IPS-11a (cell line): Measurements from ENCODE around the gene THOC6.

Source experiments
- H3K4me3 ChIP-seq: one replicate; pipeline ENCODE4 v1.5.1; 2013; ENCODE audit warnings: low read depth, low read length, control low read depth

The THOC6 gene

GRCh38 chr16:3014971-3015370 lies 8.9 kb upstream of the THOC6 start:
- no peak overlapping the region for H3K4me3 ChIP-seq

- H3K4me3 ChIP-seq = no peak overlapping the region
Observed at GRCh38 chr16:3015865-3016521, 7.8 kb upstream of the THOC6 start.

- peak overlapping the region; percentile 93 for H3K4me3 ChIP-seq
Observed at GRCh38 chr16:3017344-3017743, 6.5 kb upstream of the THOC6 start.

GRCh38 chr16:3017794-3018506 lies 5.9 kb upstream of the THOC6 start, which contains the start of gene CLDN6:
Gene CLDN6 (minus strand): TSS chr16:3018183. CDS start chr16:3016021, 2,162 bp downstream.
- H3K4me3 ChIP-seq = peak within 1 kb of the TSS; percentile 93

GRCh38 chr16:3019594-3020246 lies 4.1 kb upstream of the THOC6 start:
- H3K4me3 ChIP-seq = peak overlapping the region; percentile 28

GRCh38 chr16:3020247-3020603 lies 3.6 kb upstream of the THOC6 start, which contains the start of gene TNFRSF12A:
Gene TNFRSF12A (plus strand): TSS chr16:3020368. CDS start chr16:3020398, 30 bp downstream.
- H3K4me3 ChIP-seq = peak within 1 kb of the TSS; percentile 85

GRCh38 chr16:3020604-3021448 lies 3.0 kb upstream of the THOC6 start:
- H3K4me3 ChIP-seq = peak overlapping the region; percentile 85

GRCh38 chr16:3021449-3022207 lies 2.2 kb upstream of the THOC6 start:
- peak overlapping the region; percentile 85 for H3K4me3 ChIP-seq

GRCh38 chr16:3022208-3022683 lies 1.6 kb upstream of the THOC6 start:
- H3K4me3 ChIP-seq = peak overlapping the region; percentile 85

GRCh38 chr16:3022684-3023414 lies 986 bp upstream of the THOC6 start:
- H3K4me3 ChIP-seq = peak overlapping the region; percentile 85

- H3K4me3 ChIP-seq = peak overlapping the region; percentile 85
Observed at GRCh38 chr16:3023415-3023668, 493 bp upstream of the THOC6 start.

- no peak overlapping the region for H3K4me3 ChIP-seq
Observed at GRCh38 chr16:3025032-3026002, 1.5 kb downstream of the THOC6 start.

- no peak overlapping the region for H3K4me3 ChIP-seq
Observed at GRCh38 chr16:3026003-3026378, 2.2 kb downstream of the THOC6 start.

GRCh38 chr16:3026609-3027488 lies 3.0 kb downstream of the THOC6 start:
- H3K4me3 ChIP-seq = no peak overlapping the region

GRCh38 chr16:3027489-3027795 lies 3.6 kb downstream of the THOC6 start:
- H3K4me3 ChIP-seq = no peak overlapping the region

- no peak overlapping the region for H3K4me3 ChIP-seq
Observed at GRCh38 chr16:3027983-3028715, 4.3 kb downstream of the THOC6 start.

GRCh38 chr16:3028716-3029319 lies 5.0 kb downstream of the THOC6 start:
- no peak overlapping the region for H3K4me3 ChIP-seq
